HCT116 (cell line): Measurements from ENCODE around the gene GSTM3. TPM values are rescaled to one million over a fixed set of nuclear protein-coding genes. Genes with fewer than 3 reads are reported as not detected.

Experiments
- ATAC-seq: fragments of 200-7000 bp; cut with Tn5 transposase; 2 replicates; pipeline ENCODE4 v1.9.1; 2020; ENCODE audit warnings: mild to moderate bottlenecking, moderate library complexity
- BruUV-seq: library from RNA; stranded (reverse); fragments of 400-500 nt; replicated peaks from 2 replicates; lab custom pipeline; 2021; lab: Mats Ljungman, UMichigan
- CTCF ChIA-PET: fragments of 300-600 bp; sonication (Branson Sonifier 250); formaldehyde crosslinking; loops from one replicate; lab custom pipeline; 2021; ENCODE audit warnings: antibody characterized with exemption; lab: Charles Lee
- POLR2A ChIA-PET: fragments of 300-600, 350-600 bp; sonication (Branson Sonifier 250); formaldehyde crosslinking; loops from one replicate; lab custom pipeline; 2021; ENCODE audit warnings: antibody characterized with exemption; lab: Charles Lee
- RAD21 ChIA-PET, 2 experiments: fragments of 300-600 bp; sonication (Branson Sonifier 250); formaldehyde crosslinking; loops; one replicate each; lab custom pipeline; 2023; ENCODE audit warnings: low total read pairs in 2 of 2; ENCODE audit not compliant: uncharacterized antibody in 2 of 2, unreplicated experiment in 2 of 2, low non-redundant PET in 1 of 2; lab: Charles Lee
- DNase-seq: peaks from one replicate; pipeline ENCODE4 v3.0.0-alpha.2; 2010; ENCODE audit warnings: low read depth, low spot score
- H2AFZ ChIP-seq: fragments of 200-600 bp; shearing (Covaris generic), sonication (generic); 2 replicates; pipeline ENCODE4 v1.6.1; 2017; ENCODE audit warnings: low read depth, mixed run types, mixed read lengths, antibody characterized with exemption, low read length; ENCODE audit not compliant: poor library complexity, severe bottlenecking
- H3K27ac ChIP-seq: 2 replicates; pipeline ENCODE4 v1.5.1; 2012; ENCODE audit warnings: low read depth, low read length
- H3K27me3 ChIP-seq: fragments of 200-600 bp; sonication (generic); 2 replicates; pipeline ENCODE4 v1.6.1; 2016; ENCODE audit warnings: mixed run types, low read length, mixed read lengths; ENCODE audit not compliant: insufficient read depth
- H3K36me3 ChIP-seq, 2 experiments: fragments of 200-500 bp in 1 of 2; fragments of 200-600 bp in 1 of 2; sonication (Bioruptor generic) in 1 of 2; sonication (generic) in 1 of 2; 2 replicates each; pipeline versions ENCODE4 v1.5.1 to v1.6.1; 2014 to 2016; ENCODE audit warnings: low read length in 2 of 2, inconsistent platforms in 1 of 2, mixed read lengths in 1 of 2, mixed run types in 1 of 2; ENCODE audit not compliant: insufficient read depth in 2 of 2, control insufficient read depth in 1 of 2
- H3K4me1 ChIP-seq, 2 experiments: fragments of 200-600 bp in 1 of 2; sonication (generic) in 1 of 2; 2 replicates each; pipeline versions ENCODE4 v1.5.1 to v1.6.1; 2012 to 2017; ENCODE audit warnings: low read length in 2 of 2, inconsistent platforms in 1 of 2, mild to moderate bottlenecking in 1 of 2, mixed read lengths in 1 of 2, mixed run types in 1 of 2, moderate library complexity in 1 of 2; ENCODE audit not compliant: insufficient read depth in 2 of 2, control insufficient read depth in 1 of 2
- H3K4me2 ChIP-seq: fragments of 200-600 bp; sonication (generic); 2 replicates; pipeline ENCODE4 v1.6.1; 2017; ENCODE audit warnings: mixed run types, low read length, mixed read lengths
- H3K4me3 ChIP-seq, 2 experiments: fragments of 200-600 bp in 1 of 2; sonication (generic) in 1 of 2; replicated peaks in 1 of 2; 2 replicates each; pipeline ENCODE4 v1.5.1; 2011 to 2016; ENCODE audit warnings: low read length in 2 of 2, control low read depth in 1 of 2, low read depth in 1 of 2, mild to moderate bottlenecking in 1 of 2, mixed read lengths in 1 of 2, mixed run types in 1 of 2
- H3K79me2 ChIP-seq: fragments of 200-600 bp; sonication (generic); 2 replicates; pipeline ENCODE4 v1.6.1; 2017; ENCODE audit warnings: mild to moderate bottlenecking, mixed run types, low read length, moderate library complexity, mixed read lengths; ENCODE audit not compliant: insufficient read depth
- H3K9ac ChIP-seq: fragments of 200-600 bp; sonication (generic); 2 replicates; pipeline ENCODE4 v1.6.1; 2016; ENCODE audit warnings: low read length, mixed read lengths
- H3K9me2 ChIP-seq: fragments of 200-600 bp; sonication (generic), shearing (Covaris generic); 2 replicates; pipeline ENCODE4 v1.6.1; 2017; ENCODE audit warnings: mixed run types, mild to moderate bottlenecking, moderate library complexity; ENCODE audit not compliant: insufficient read depth
- H3K9me3 ChIP-seq, 2 experiments: fragments of 200-500 bp in 1 of 2; fragments of 200-600 bp in 1 of 2; sonication (Bioruptor generic) in 1 of 2; sonication (generic) in 1 of 2; 2 replicates each; pipeline ENCODE4 v1.6.1; 2014 to 2017; ENCODE audit warnings: low read length in 2 of 2, mixed read lengths in 2 of 2, inconsistent platforms in 1 of 2, low read depth in 1 of 2, mild to moderate bottlenecking in 1 of 2, mixed run types in 1 of 2, moderate library complexity in 1 of 2; ENCODE audit not compliant: control insufficient read depth in 1 of 2, insufficient read depth in 1 of 2
- H4K20me1 ChIP-seq: fragments of 200-600 bp; sonication (generic), shearing (Covaris generic); 2 replicates; pipeline ENCODE4 v1.6.1; 2017; ENCODE audit warnings: mixed run types, mild to moderate bottlenecking, moderate library complexity; ENCODE audit not compliant: insufficient read depth
- ATF3 ChIP-seq: IDR thresholded peaks from 2 replicates; pipeline ENCODE4 v1.6.1; 2012
- CEBPB ChIP-seq: IDR thresholded peaks from 2 replicates; pipeline ENCODE4 v1.6.1; 2012; ENCODE audit warnings: low read depth
- EGR1 ChIP-seq: IDR thresholded peaks from 2 replicates; pipeline ENCODE4 v1.6.1; 2012; ENCODE audit warnings: low read depth
- ELF1 ChIP-seq: IDR thresholded peaks from 2 replicates; pipeline ENCODE4 v1.6.1; 2012; ENCODE audit warnings: low read depth, borderline replicate concordance
- EZH2phosphoT487 ChIP-seq: fragments of 200-600 bp; IDR thresholded peaks from 2 replicates; pipeline ENCODE4 v1.6.1; 2018; ENCODE audit warnings: antibody characterized with exemption, borderline replicate concordance
- JUND ChIP-seq: IDR thresholded peaks from 2 replicates; pipeline ENCODE4 v1.6.1; 2012
- MAX ChIP-seq: IDR thresholded peaks from 2 replicates; pipeline ENCODE4 v1.6.1; 2012
- POLR2AphosphoS5 ChIP-seq: IDR thresholded peaks from 2 replicates; pipeline ENCODE4 v1.6.1; 2011; ENCODE audit warnings: mild to moderate bottlenecking, low read depth, low read length, moderate library complexity
- RAD21 ChIP-seq: IDR thresholded peaks from 2 replicates; pipeline ENCODE4 v1.6.1; 2012; ENCODE audit warnings: low read depth, mild to moderate bottlenecking
- REST ChIP-seq: IDR thresholded peaks from 2 replicates; pipeline ENCODE4 v1.6.1; 2012; ENCODE audit warnings: low read depth
- TCF7L2 ChIP-seq: IDR thresholded peaks from 2 replicates; pipeline ENCODE4 v1.7.0; 2011; ENCODE audit warnings: borderline replicate concordance, inconsistent platforms; ENCODE audit not compliant: insufficient read depth, insufficient read length; ENCODE audit errors: extremely low read depth
- ZFX ChIP-seq: fragments of 450-650 bp; IDR thresholded peaks from 2 replicates; pipeline ENCODE4 v1.6.1; 2017
- ZNF274 ChIP-seq: fragments of 200-500 bp; sonication (Bioruptor generic); IDR thresholded peaks from 2 replicates; pipeline ENCODE4 v1.6.1; 2014; ENCODE audit warnings: mild to moderate bottlenecking, low read depth, low read length, inconsistent platforms
- intact Hi-C: fragments of 100-400 bp; cut with micrococcal nuclease; formaldehyde crosslinking; loops from 2 replicates; pipeline ENCODE4 v1.10.0; 2022
- total RNA-seq: library from RNA; stranded (reverse); gene quantifications from one replicate; pipeline ENCODE4 v1.2.1, GENCODE V29; 2021; ENCODE audit not compliant: unreplicated experiment
- TF ChIP-seq, protein P1 (sequence below): IDR thresholded peaks from 2 replicates; pipeline ENCODE4 v1.6.1; 2011; ENCODE audit warnings: mild to moderate bottlenecking, low read length, moderate library complexity; ENCODE audit not compliant: insufficient replicate concordance; ENCODE audit errors: extremely low read depth
- TF ChIP-seq, protein P2 (sequence below), 3 experiments: fragments of 200-600 bp in 1 of 3; sonication (generic) in 1 of 3; IDR thresholded peaks in 2 of 3; conservative IDR thresholded peaks in 1 of 3; 2 replicates each; pipeline ENCODE4 v1.5.1; 2012 to 2017; ENCODE audit warnings: low read depth in 2 of 3, low read length in 2 of 3, antibody characterized with exemption in 1 of 3, borderline replicate concordance in 1 of 3, control low read depth in 1 of 3, mild to moderate bottlenecking in 1 of 3, mixed read lengths in 1 of 3, mixed run types in 1 of 3, moderate library complexity in 1 of 3; ENCODE audit not compliant: insufficient read depth in 1 of 3

Gene GSTM3
- total RNA-seq, 1 experiment from 2014 or later = 0.39 TPM

GRCh38 chr1:109712321-109712864 lies 28.4 kb downstream of the GSTM3 start:
- no peak for DNase-seq
- ChIA-PET POLR2A (no interaction called here), CTCF (no interaction called here), RAD21 (no interaction called here)
- intact Hi-C loops = no loop called here
- Histone ChIP-seq H3K79me2 (no peaks in the 10 kb centered on the region), H3K27ac (no peak overlapping the region), H3K4me2 (no peak overlapping the region), H3K27me3 (no peaks in the 10 kb centered on the region), H3K9ac (no peak overlapping the region), H3K9me2 (no peaks in the 10 kb centered on the region), H2AFZ (no peak overlapping the region), H3K4me1 (no peaks in the 10 kb centered on the region), H4K20me1 (no peaks in the 10 kb centered on the region), H3K36me3 (no peaks in the 10 kb centered on the region), H3K4me3 (no peak overlapping the region), H3K9me3 (peaks cover 0 to 6% of the 10 kb centered on the region in 2 experiments; a peak in 1 of 4 replicates)
- TF ChIP-seq POLR2AphosphoS5 (no peak), REST (no peak), RAD21 (no peak), EGR1 (no peak), ZFX (no peak), EZH2phosphoT487 (no peak), ELF1 (no peak), CEBPB (no peak), JUND (no peak), TCF7L2 (no peak), ATF3 (no peak), MAX (no peak), ZNF274 (no peak)
- TF ChIP-seq, protein P1, sequence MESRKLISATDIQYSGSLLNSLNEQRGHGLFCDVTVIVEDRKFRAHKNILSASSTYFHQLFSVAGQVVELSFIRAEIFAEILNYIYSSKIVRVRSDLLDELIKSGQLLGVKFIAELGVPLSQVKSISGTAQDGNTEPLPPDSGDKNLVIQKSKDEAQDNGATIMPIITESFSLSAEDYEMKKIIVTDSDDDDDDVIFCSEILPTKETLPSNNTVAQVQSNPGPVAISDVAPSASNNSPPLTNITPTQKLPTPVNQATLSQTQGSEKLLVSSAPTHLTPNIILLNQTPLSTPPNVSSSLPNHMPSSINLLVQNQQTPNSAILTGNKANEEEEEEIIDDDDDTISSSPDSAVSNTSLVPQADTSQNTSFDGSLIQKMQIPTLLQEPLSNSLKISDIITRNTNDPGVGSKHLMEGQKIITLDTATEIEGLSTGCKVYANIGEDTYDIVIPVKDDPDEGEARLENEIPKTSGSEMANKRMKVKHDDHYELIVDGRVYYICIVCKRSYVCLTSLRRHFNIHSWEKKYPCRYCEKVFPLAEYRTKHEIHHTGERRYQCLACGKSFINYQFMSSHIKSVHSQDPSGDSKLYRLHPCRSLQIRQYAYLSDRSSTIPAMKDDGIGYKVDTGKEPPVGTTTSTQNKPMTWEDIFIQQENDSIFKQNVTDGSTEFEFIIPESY = no peak
- TF ChIP-seq, protein P2, sequence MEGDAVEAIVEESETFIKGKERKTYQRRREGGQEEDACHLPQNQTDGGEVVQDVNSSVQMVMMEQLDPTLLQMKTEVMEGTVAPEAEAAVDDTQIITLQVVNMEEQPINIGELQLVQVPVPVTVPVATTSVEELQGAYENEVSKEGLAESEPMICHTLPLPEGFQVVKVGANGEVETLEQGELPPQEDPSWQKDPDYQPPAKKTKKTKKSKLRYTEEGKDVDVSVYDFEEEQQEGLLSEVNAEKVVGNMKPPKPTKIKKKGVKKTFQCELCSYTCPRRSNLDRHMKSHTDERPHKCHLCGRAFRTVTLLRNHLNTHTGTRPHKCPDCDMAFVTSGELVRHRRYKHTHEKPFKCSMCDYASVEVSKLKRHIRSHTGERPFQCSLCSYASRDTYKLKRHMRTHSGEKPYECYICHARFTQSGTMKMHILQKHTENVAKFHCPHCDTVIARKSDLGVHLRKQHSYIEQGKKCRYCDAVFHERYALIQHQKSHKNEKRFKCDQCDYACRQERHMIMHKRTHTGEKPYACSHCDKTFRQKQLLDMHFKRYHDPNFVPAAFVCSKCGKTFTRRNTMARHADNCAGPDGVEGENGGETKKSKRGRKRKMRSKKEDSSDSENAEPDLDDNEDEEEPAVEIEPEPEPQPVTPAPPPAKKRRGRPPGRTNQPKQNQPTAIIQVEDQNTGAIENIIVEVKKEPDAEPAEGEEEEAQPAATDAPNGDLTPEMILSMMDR (IDR thresholded peaks at IDR 0.05 in 2 of 3, conservative IDR thresholded peaks at IDR 0.05 in 1 of 3; ENCODE audit: borderline replicate concordance in 1 of 3, insufficient read depth in 1 of 3, low read depth in 2 of 3, low read length in 2 of 3) = no peak
- no peak for ATAC-seq
- BruUV-seq = no TSS peak
